GM12874 (cell line): Measurements from ENCODE around the gene NMT1.

Experiments used
- CTCF ChIP-seq: IDR thresholded peaks from 2 replicates; pipeline ENCODE4 v1.5.1; 2011; ENCODE audit warnings: low read depth, mild to moderate bottlenecking, control low read depth, low read length, moderate library complexity; ENCODE audit not compliant: insufficient read depth

NMT1 gene

GRCh38 chr17:45096141-45096540 lies 35.0 kb downstream of the NMT1 start:
- TF ChIP-seq CTCF, result peak; percentile 53

GRCh38 chr17:45096926-45097325 lies 35.8 kb downstream of the NMT1 start:
- no peak for TF ChIP-seq CTCF

- TF ChIP-seq CTCF, result no peak
Observed at GRCh38 chr17:45098081-45098868, 37.2 kb downstream of the NMT1 start.

- peak; percentile 95 for TF ChIP-seq CTCF
Observed at GRCh38 chr17:45098869-45099616, 37.9 kb downstream of the NMT1 start.

- no peak for TF ChIP-seq CTCF
Observed at GRCh38 chr17:45101546-45101882, 40.4 kb downstream of the NMT1 start.

- TF ChIP-seq CTCF, result no peak
Observed at GRCh38 chr17:45101883-45102811, 41.0 kb downstream of the NMT1 start.

- no peak for TF ChIP-seq CTCF
Observed at GRCh38 chr17:45102856-45103255, 41.7 kb downstream of the NMT1 start.
